Measurements from ENCODE around the gene SIX2.

GRCh38 chr2:44980751-44981713 is 28.2 kb downstream of the SIX2 start:
- TF ChIP-seq, protein P1, sequence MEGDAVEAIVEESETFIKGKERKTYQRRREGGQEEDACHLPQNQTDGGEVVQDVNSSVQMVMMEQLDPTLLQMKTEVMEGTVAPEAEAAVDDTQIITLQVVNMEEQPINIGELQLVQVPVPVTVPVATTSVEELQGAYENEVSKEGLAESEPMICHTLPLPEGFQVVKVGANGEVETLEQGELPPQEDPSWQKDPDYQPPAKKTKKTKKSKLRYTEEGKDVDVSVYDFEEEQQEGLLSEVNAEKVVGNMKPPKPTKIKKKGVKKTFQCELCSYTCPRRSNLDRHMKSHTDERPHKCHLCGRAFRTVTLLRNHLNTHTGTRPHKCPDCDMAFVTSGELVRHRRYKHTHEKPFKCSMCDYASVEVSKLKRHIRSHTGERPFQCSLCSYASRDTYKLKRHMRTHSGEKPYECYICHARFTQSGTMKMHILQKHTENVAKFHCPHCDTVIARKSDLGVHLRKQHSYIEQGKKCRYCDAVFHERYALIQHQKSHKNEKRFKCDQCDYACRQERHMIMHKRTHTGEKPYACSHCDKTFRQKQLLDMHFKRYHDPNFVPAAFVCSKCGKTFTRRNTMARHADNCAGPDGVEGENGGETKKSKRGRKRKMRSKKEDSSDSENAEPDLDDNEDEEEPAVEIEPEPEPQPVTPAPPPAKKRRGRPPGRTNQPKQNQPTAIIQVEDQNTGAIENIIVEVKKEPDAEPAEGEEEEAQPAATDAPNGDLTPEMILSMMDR (IDR thresholded peaks at IDR 0.05) = no peak
- no peak for TF ChIP-seq POLR2A (IDR thresholded peaks at IDR 0.05)
